Activated T-cell treated with anti-CD3 and anti-CD28 coated beads, Interleukin-2, amount 50 U/mL, for 1 hour (primary cell): Measurements from ENCODE around the gene ANXA7.

Experiments
- DNase-seq: peaks from one replicate; pipeline ENCODE4 v3.0.0-alpha.2; 2020

Gene ANXA7

GRCh38 chr10:73413528-73414229 lies at the start of gene ANXA7:
ANXA7 (minus strand) TSS chr10:73414058; CDS start chr10:73400856, 13,202 bp downstream.
- peak; percentile 96 for DNase-seq

- no peak for DNase-seq
Observed at GRCh38 chr10:73460897-73461296, 47.0 kb upstream of the ANXA7 start.

- no peak for DNase-seq
Observed at GRCh38 chr10:73459683-73460314, 45.9 kb upstream of the ANXA7 start.

GRCh38 chr10:73456187-73456890 lies 42.5 kb upstream of the ANXA7 start:
- no peak for DNase-seq

GRCh38 chr10:73449113-73449512 lies 35.3 kb upstream of the ANXA7 start:
- no peak for DNase-seq

- no peak for DNase-seq
Observed at GRCh38 chr10:73448384-73448783, 34.5 kb upstream of the ANXA7 start.

GRCh38 chr10:73446926-73447325 lies 33.1 kb upstream of the ANXA7 start:
- DNase-seq, result no peak

- no peak for DNase-seq
Observed at GRCh38 chr10:73444457-73444856, 30.6 kb upstream of the ANXA7 start.

- no peak for DNase-seq
Observed at GRCh38 chr10:73439605-73440312, 25.9 kb upstream of the ANXA7 start.

- DNase-seq, result no peak
Observed at GRCh38 chr10:73439055-73439454, 25.2 kb upstream of the ANXA7 start.

- DNase-seq, result no peak
Observed at GRCh38 chr10:73433538-73433867, 19.6 kb upstream of the ANXA7 start, which contains the start of gene MSS51. MSS51 (minus strand) TSS chr10:73433561; CDS start chr10:73428284, 5,277 bp downstream.

- no peak for DNase-seq
Observed at GRCh38 chr10:73432646-73433537, 19.0 kb upstream of the ANXA7 start.

- no peak for DNase-seq
Observed at GRCh38 chr10:73426318-73426717, 12.5 kb upstream of the ANXA7 start.

GRCh38 chr10:73424478-73424877 lies 10.6 kb upstream of the ANXA7 start:
- no peak for DNase-seq

GRCh38 chr10:73423309-73423708 lies 9.5 kb upstream of the ANXA7 start:
- DNase-seq, result no peak

- DNase-seq, result no peak
Observed at GRCh38 chr10:73416571-73416970, 2.7 kb upstream of the ANXA7 start.

GRCh38 chr10:73414230-73414945 lies 530 bp upstream of the ANXA7 start:
- no peak for DNase-seq

- DNase-seq, result no peak
Observed at GRCh38 chr10:73413108-73413527, 740 bp downstream of the ANXA7 start.

GRCh38 chr10:73410897-73411296 lies 3.0 kb downstream of the ANXA7 start:
- no peak for DNase-seq

- DNase-seq, result no peak
Observed at GRCh38 chr10:73408978-73409521, 4.8 kb downstream of the ANXA7 start.

- DNase-seq, result no peak
Observed at GRCh38 chr10:73408061-73408460, 5.8 kb downstream of the ANXA7 start.
